BE2C (cell line): ENCODE results near the gene SP1.
A peak's percentile ranks its signal among the peaks of the same experiment; 100 is the strongest.

Source experiments
- DNase-seq: peaks from one replicate; pipeline ENCODE4 v3.0.0-alpha.2; 2020
- H3K27me3 ChIP-seq: fragments of 250-450 bp; sonication (Bioruptor Pico); 2 replicates; pipeline ENCODE4 v1.5.1; 2020; ENCODE audit warnings: mild to moderate bottlenecking
- H3K36me3 ChIP-seq: fragments of 250-450 bp; sonication (Bioruptor Pico); 2 replicates; pipeline ENCODE4 v1.5.1; 2020; ENCODE audit warnings: mild to moderate bottlenecking
- H3K4me1 ChIP-seq: fragments of 250-450 bp; sonication (Bioruptor Pico); 2 replicates; pipeline ENCODE4 v1.5.1; 2020
- H3K4me3 ChIP-seq: 2 replicates; pipeline ENCODE4 v1.5.1; 2011; ENCODE audit warnings: low read depth, low read length
- H3K9me3 ChIP-seq: fragments of 250-450 bp; sonication (Bioruptor Pico); 2 replicates; pipeline ENCODE4 v1.5.1; 2020
- TF ChIP-seq, protein P1 (sequence below): IDR thresholded peaks from 2 replicates; pipeline ENCODE4 v1.5.1; 2012; ENCODE audit warnings: mild to moderate bottlenecking, low read depth, low read length

The SP1 gene

DNA sequence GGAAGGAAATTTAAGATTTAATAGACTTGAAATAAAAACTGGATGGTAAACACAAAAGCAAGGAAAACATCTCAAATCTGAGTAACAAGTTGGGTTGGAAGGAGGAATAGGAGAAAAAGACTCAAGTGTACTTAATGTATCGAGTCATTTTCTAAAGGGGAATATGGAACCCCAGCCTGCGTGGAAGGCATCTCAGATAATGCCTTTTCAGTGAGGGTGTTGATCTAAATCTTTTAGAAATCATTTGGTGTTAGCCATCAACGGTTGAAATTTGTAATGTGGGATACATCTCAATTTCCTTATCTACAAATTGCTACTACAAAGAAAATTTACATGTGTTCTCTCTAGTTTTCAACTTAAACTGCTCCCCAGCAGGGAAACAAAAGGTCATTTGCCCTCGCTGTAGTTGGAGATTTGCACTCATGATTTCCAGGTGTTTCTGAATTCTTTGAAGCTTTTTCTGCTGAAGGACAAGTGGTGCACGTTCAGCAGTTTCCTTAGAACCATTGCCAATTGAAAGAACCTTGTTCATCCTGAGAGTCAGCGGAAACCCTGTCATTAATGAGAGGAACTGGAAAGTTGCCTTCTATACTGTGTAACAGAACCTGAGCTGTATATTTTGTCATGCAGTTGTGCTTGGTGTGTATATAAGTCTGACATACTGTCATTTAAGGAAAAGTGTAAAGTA is 74.1 kb downstream of the SP1 start:
- H3K4me3 ChIP-seq: peak overlapping the region; percentile 97
- TF ChIP-seq, protein P1, sequence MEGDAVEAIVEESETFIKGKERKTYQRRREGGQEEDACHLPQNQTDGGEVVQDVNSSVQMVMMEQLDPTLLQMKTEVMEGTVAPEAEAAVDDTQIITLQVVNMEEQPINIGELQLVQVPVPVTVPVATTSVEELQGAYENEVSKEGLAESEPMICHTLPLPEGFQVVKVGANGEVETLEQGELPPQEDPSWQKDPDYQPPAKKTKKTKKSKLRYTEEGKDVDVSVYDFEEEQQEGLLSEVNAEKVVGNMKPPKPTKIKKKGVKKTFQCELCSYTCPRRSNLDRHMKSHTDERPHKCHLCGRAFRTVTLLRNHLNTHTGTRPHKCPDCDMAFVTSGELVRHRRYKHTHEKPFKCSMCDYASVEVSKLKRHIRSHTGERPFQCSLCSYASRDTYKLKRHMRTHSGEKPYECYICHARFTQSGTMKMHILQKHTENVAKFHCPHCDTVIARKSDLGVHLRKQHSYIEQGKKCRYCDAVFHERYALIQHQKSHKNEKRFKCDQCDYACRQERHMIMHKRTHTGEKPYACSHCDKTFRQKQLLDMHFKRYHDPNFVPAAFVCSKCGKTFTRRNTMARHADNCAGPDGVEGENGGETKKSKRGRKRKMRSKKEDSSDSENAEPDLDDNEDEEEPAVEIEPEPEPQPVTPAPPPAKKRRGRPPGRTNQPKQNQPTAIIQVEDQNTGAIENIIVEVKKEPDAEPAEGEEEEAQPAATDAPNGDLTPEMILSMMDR: no peak
- DNase-seq: no peak
- H3K4me1 ChIP-seq: peaks cover 27% of the 10 kb centered on the region
- no peaks in the 10 kb centered on the region; the same call in 1 of the 2 replicates for H3K27me3 ChIP-seq
- H3K36me3 ChIP-seq: peaks cover 60% of the 10 kb centered on the region
- H3K9me3 ChIP-seq: no peaks in the 10 kb centered on the region

GRCh38 chr12:53454707-53455106 is 74.7 kb downstream of the SP1 start:
- Histone ChIP-seq H3K4me3 (peak overlapping the region; percentile 97; the same call in 1 of the 2 replicates), H3K4me1 (peaks cover 27% of the 10 kb centered on the region), H3K9me3 (no peaks in the 10 kb centered on the region), H3K27me3 (no peaks in the 10 kb centered on the region; the same call in 1 of the 2 replicates), H3K36me3 (peaks cover 66% of the 10 kb centered on the region)
- peak; percentile 52 for DNase-seq
- TF ChIP-seq, protein P1: no peak

DNA sequence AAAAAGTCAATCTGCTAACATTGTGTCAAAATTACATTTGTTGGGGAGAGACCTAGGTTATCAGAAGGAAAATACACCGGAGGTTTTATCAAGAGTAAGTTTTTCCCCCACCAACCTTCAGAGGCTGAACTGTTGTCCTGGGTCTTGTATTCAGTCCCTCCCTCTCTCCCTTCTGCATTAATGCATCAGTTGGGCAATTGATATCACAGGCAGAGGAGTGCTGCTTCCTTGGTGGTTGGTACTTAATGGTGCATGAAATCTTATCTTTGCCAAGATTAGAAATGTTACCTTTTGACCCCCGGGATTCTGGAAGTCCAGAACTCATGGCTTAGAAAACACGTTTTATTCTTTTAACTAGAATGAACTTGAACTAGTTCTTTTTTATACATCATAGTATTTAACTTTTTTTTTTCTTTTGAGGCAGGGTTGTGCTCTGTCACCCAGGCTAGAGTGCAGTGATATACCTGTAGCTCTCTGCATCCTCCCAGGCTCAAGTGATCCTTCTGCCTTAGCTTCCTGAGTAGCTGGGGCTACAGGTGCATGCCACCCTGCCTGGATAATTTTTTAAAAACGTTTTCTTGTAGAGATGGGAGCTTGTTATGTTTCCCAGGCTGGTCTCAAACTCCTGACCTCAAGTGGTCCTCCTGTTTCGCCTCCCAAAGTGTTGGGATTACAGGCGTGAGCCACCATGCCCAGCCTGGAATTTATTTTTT is 76.8 kb downstream of the SP1 start:
- Histone ChIP-seq H3K4me3 (no peak overlapping the region), H3K4me1 (peaks cover 32% of the 10 kb centered on the region), H3K27me3 (no peaks in the 10 kb centered on the region; the same call in 1 of the 2 replicates), H3K9me3 (no peaks in the 10 kb centered on the region), H3K36me3 (peaks cover 87% of the 10 kb centered on the region)
- no peak for DNase-seq
- TF ChIP-seq, protein P1: no peak

GRCh38 chr12:53459097-53459496 is 79.1 kb downstream of the SP1 start:
- Histone ChIP-seq H3K9me3 (no peaks in the 10 kb centered on the region), H3K36me3 (peaks cover 99% of the 10 kb centered on the region), H3K4me3 (no peak overlapping the region), H3K27me3 (peaks cover 2% of the 10 kb centered on the region; the same call in 1 of the 2 replicates), H3K4me1 (peaks cover 31% of the 10 kb centered on the region)
- TF ChIP-seq, protein P1: no peak
- no peak for DNase-seq

GRCh38 chr12:53461059-53461458 is 81.1 kb downstream of the SP1 start:
- Histone ChIP-seq H3K27me3 (0 out of 2 replicates have a peak, but pooled peaks cover 2% of the 10 kb centered on the region), H3K4me1 (peaks cover 15% of the 10 kb centered on the region), H3K9me3 (no peaks in the 10 kb centered on the region), H3K4me3 (no peak overlapping the region), H3K36me3 (peaks cover 98% of the 10 kb centered on the region)
- DNase-seq: no peak
- TF ChIP-seq, protein P1: no peak

DNA sequence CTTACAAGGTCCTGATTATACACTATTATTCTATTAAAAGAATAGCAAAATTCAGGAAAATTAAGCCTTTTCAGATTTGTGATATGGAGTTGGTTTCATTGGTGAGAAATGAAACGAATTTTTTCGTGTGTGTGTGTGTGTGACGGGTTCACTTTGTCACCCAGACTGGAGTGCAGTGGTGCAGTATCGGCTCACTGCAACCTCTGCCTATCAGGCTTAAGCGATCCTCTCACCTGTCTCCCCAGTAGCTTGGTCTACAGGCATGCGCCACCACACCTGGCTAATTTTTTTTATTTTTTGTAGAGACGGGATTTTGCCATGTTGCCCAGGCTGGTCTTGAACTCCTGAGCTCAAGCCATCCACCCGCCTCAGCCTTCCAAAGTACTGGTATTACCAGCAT is 81.6 kb downstream of the SP1 start:
- TF ChIP-seq, protein P1: no peak
- no peaks in the 10 kb centered on the region for H3K9me3 ChIP-seq
- H3K4me3 ChIP-seq: no peak overlapping the region
- DNase-seq: no peak
- peaks cover 98% of the 10 kb centered on the region for H3K36me3 ChIP-seq
- H3K27me3 ChIP-seq: 0 out of 2 replicates have a peak, but pooled peaks cover 2% of the 10 kb centered on the region
- H3K4me1 ChIP-seq: peaks cover 9% of the 10 kb centered on the region
